ENCODE data around the gene FILIP1. TPM values are rescaled to one million over a fixed set of nuclear protein-coding genes. Genes with fewer than 3 reads are reported as not detected.

Gene FILIP1
- total RNA-seq, 4 donors from 2014 or later, result 41.7 to 53.3 (median 48.4) TPM

DNA sequence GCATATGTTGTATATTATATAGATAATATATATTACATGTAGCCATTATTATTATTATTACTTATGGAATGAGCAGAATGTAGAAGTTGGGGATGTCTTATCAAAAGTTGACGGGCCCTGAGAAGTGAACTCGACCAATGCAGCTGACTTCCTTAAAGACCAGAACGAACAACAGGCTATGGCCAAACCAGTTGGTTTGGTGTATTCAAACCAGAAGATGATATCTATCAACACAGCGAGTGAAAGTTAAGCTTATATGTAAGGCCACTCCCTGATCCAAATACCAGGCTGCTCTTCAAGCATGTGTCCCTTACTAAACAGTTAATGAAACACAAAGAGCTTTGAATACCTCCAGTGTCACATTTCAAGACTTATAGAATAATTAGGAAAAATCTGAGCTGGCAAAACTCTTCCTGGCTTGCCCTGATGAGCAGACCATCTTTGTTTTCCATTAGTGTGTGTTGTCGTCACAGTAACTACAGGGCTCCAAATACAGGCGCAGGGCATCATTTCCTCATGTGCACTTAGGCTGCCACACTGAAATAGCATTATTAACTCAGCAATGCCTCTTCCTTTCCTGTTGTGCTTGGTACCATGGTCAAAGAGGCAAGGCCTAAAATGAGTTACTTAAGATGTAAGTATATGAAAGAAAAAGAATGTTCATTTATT lies 6.6 kb downstream of the FILIP1 start:
- Histone ChIP-seq H3K36me3 (no peaks in the 10 kb centered on the region), H3K27ac (replicated peaks in 1 of 4) (peak overlapping the region; percentile 85 to 89 (median 88)), H3K4me1 (peaks cover 32 to 88% (median 68%) of the 10 kb centered on the region in 4 donors), H3K9me3 (no peaks in the 10 kb centered on the region), H3K27me3 (no peaks in the 10 kb centered on the region), H3K4me3 (no peak overlapping the region)
- WGBS, result 79% methylated on average over 6 of the region's 6 CpGs
- intact Hi-C loops (cut with DNase I), result no loop called here
- TF ChIP-seq POLR2A (IDR thresholded peaks at IDR 0.05; ENCODE audit: low read depth), result no peak
- TF ChIP-seq POLR2AphosphoS5 (IDR thresholded peaks at IDR 0.05), result peak in 1 of 2 donors; percentile 54
- no peak for DNase-seq (ENCODE audit: extremely low spot score)

DNA sequence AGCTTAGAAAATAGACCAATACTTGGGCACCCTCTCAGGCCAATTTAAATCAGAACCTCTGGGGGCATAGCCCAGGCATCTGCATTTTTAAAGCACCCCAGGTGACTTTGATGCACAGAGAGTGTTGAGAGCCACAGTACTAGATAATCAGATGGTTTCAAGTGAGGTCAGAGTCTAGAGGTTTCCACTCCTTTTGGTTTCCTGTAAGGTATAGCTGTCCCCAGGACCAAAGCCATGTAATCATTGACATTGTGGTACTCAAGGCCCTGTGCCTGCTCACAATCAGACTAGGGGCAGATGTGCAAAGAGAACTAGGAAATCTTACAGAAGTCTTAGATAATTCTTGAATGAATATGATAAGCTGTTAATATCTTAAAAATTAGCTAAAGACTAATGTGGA lies 9.1 kb downstream of the FILIP1 start:
- no peaks in the 10 kb centered on the region for H3K36me3 ChIP-seq
- DNase-seq (ENCODE audit: extremely low spot score), result no peak
- H3K4me3 ChIP-seq, result no peak overlapping the region
- intact Hi-C loops (cut with DNase I), result no loop called here
- peaks cover 51 to 93% (median 83%) of the 10 kb centered on the region in 4 donors for H3K4me1 ChIP-seq
- TF ChIP-seq POLR2A (IDR thresholded peaks at IDR 0.05; ENCODE audit: low read depth) (no peak), EP300 (IDR thresholded peaks at IDR 0.05) (no peak), POLR2AphosphoS5 (IDR thresholded peaks at IDR 0.05) (no peak)
- TF ChIP-seq, protein P1, sequence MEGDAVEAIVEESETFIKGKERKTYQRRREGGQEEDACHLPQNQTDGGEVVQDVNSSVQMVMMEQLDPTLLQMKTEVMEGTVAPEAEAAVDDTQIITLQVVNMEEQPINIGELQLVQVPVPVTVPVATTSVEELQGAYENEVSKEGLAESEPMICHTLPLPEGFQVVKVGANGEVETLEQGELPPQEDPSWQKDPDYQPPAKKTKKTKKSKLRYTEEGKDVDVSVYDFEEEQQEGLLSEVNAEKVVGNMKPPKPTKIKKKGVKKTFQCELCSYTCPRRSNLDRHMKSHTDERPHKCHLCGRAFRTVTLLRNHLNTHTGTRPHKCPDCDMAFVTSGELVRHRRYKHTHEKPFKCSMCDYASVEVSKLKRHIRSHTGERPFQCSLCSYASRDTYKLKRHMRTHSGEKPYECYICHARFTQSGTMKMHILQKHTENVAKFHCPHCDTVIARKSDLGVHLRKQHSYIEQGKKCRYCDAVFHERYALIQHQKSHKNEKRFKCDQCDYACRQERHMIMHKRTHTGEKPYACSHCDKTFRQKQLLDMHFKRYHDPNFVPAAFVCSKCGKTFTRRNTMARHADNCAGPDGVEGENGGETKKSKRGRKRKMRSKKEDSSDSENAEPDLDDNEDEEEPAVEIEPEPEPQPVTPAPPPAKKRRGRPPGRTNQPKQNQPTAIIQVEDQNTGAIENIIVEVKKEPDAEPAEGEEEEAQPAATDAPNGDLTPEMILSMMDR (IDR thresholded peaks at IDR 0.05), result no peak
- peak overlapping the region in 3 of 4 donors; percentile 15 to 89 (median 85) for H3K27ac ChIP-seq (replicated peaks in 1 of 4)
- no peaks in the 10 kb centered on the region for H3K9me3 ChIP-seq
- no peaks in the 10 kb centered on the region for H3K27me3 ChIP-seq

- H3K27me3 ChIP-seq, result no peaks in the 10 kb centered on the region
- H3K9me3 ChIP-seq, result no peaks in the 10 kb centered on the region
- 83% methylated on average over 3 of the region's 3 CpGs for WGBS
- no peak overlapping the region for H3K4me3 ChIP-seq
- peaks cover 60 to 85% (median 77%) of the 10 kb centered on the region in 4 donors for H3K4me1 ChIP-seq
- H3K27ac ChIP-seq (replicated peaks in 1 of 4), result peak overlapping the region; percentile 15 to 89 (median 28)
- intact Hi-C loops (cut with DNase I), result no loop called here
- TF ChIP-seq EP300 (IDR thresholded peaks at IDR 0.05) (no peak), POLR2A (IDR thresholded peaks at IDR 0.05; ENCODE audit: low read depth) (no peak), POLR2AphosphoS5 (IDR thresholded peaks at IDR 0.05) (no peak)
- TF ChIP-seq, protein P1 (IDR thresholded peaks at IDR 0.05), result no peak
- DNase-seq (ENCODE audit: extremely low spot score), result no peak
- H3K36me3 ChIP-seq, result no peaks in the 10 kb centered on the region
Measured at GRCh38 chr6:75483136-75483952, 10.3 kb downstream of the FILIP1 start.

DNA sequence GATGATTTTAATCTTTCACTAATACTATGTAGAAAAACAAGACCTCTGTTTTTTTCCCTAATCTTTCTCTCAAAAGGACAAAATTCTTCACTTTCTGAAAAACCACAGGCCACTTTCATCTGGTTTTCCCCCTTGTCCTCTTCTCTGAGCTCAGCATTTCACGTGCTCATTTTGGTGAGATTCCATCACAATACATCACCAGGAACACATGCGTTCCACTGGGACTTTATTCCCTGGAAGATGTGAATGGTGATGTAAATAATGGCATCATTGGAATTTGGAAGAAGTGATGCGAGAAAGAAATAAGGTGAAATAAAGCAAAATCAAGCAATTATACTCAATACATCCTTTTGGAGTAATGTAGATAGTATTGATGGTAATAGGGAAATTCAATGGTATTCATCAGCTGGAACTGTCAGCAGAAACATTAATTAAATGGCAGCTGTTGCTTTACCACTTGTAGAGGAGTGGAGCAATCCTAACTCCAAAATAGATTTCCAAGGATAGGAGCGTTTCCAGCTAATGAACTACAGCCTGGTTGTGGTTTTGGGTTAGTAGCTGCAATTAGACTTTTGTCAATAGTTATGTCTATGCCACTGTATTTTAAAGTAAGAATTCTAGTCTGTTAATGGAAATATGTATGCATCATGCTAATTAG lies 11.5 kb downstream of the FILIP1 start:
- Histone ChIP-seq H3K27me3 (no peaks in the 10 kb centered on the region), H3K9me3 (no peaks in the 10 kb centered on the region), H3K27ac (replicated peaks in 1 of 4) (peak overlapping the region; percentile 65 to 89 (median 74)), H3K4me1 (peaks cover 66 to 81% (median 73%) of the 10 kb centered on the region in 4 donors), H3K4me3 (no peak overlapping the region), H3K36me3 (no peaks in the 10 kb centered on the region)
- DNase-seq (ENCODE audit: extremely low spot score), result no peak
- 65% methylated on average over 4 of the region's 4 CpGs for WGBS
- intact Hi-C loops (cut with DNase I), result no loop called here
- TF ChIP-seq POLR2AphosphoS5 (IDR thresholded peaks at IDR 0.05), result peak; percentile 52 to 53
- TF ChIP-seq EP300 (IDR thresholded peaks at IDR 0.05), result no peak
- TF ChIP-seq POLR2A (IDR thresholded peaks at IDR 0.05; ENCODE audit: low read depth), result no peak
- TF ChIP-seq, protein P1 (IDR thresholded peaks at IDR 0.05), result no peak

- Histone ChIP-seq H3K27me3 (no peaks in the 10 kb centered on the region), H3K9me3 (no peaks in the 10 kb centered on the region), H3K4me1 (peaks cover 61 to 75% (median 71%) of the 10 kb centered on the region in 4 donors), H3K36me3 (no peaks in the 10 kb centered on the region), H3K27ac (replicated peaks in 1 of 4) (peak overlapping the region; percentile 65 to 89 (median 74)), H3K4me3 (no peak overlapping the region)
- intact Hi-C loops (cut with DNase I), result no loop called here
- TF ChIP-seq, protein P1 (IDR thresholded peaks at IDR 0.05), result no peak
- TF ChIP-seq POLR2AphosphoS5 (IDR thresholded peaks at IDR 0.05), result peak in 1 of 2 donors; percentile 15
- no peak for DNase-seq (ENCODE audit: extremely low spot score)
- WGBS, result 53% methylated on average over 1 of the region's 1 CpG
Measured at GRCh38 chr6:75481394-75481793, 12.2 kb downstream of the FILIP1 start.
